ENCODE measurements around the gene HPX.

DNA sequence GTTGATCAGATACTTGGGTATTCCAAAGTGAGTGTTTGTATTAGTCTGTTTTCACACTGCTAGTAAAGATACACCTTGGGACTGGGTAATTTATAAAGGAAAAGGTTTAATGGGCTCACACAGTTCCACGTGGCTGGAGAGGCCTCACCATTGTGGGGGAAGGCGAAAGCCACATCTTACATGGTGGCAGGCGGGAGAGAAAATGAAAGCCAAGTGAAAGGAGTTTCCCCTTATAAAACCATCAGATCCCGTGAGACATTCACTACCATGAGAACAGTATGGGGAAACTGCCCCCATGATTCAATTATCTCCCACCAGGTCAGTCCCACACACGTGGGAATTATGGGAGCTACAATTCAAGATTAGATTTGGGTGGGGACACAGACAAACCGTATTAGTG is 47.6 kb upstream of the HPX start:
- TF ChIP-seq, protein P1, sequence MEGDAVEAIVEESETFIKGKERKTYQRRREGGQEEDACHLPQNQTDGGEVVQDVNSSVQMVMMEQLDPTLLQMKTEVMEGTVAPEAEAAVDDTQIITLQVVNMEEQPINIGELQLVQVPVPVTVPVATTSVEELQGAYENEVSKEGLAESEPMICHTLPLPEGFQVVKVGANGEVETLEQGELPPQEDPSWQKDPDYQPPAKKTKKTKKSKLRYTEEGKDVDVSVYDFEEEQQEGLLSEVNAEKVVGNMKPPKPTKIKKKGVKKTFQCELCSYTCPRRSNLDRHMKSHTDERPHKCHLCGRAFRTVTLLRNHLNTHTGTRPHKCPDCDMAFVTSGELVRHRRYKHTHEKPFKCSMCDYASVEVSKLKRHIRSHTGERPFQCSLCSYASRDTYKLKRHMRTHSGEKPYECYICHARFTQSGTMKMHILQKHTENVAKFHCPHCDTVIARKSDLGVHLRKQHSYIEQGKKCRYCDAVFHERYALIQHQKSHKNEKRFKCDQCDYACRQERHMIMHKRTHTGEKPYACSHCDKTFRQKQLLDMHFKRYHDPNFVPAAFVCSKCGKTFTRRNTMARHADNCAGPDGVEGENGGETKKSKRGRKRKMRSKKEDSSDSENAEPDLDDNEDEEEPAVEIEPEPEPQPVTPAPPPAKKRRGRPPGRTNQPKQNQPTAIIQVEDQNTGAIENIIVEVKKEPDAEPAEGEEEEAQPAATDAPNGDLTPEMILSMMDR (IDR thresholded peaks at IDR 0.05), result no peak
- TF ChIP-seq EZH2 (IDR thresholded peaks at IDR 0.05) (no peak), EZH2phosphoT487 (IDR thresholded peaks at IDR 0.05) (no peak)

All from neural progenitor cell (in vitro differentiated cells).